Measurements from ENCODE around the gene HINFP.

- TF ChIP-seq, protein P1, sequence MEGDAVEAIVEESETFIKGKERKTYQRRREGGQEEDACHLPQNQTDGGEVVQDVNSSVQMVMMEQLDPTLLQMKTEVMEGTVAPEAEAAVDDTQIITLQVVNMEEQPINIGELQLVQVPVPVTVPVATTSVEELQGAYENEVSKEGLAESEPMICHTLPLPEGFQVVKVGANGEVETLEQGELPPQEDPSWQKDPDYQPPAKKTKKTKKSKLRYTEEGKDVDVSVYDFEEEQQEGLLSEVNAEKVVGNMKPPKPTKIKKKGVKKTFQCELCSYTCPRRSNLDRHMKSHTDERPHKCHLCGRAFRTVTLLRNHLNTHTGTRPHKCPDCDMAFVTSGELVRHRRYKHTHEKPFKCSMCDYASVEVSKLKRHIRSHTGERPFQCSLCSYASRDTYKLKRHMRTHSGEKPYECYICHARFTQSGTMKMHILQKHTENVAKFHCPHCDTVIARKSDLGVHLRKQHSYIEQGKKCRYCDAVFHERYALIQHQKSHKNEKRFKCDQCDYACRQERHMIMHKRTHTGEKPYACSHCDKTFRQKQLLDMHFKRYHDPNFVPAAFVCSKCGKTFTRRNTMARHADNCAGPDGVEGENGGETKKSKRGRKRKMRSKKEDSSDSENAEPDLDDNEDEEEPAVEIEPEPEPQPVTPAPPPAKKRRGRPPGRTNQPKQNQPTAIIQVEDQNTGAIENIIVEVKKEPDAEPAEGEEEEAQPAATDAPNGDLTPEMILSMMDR (IDR thresholded peaks at IDR 0.05), result peak in 6 of 7 experiments; percentile 44 to 62 (median 53)
- TF ChIP-seq POLR2A (IDR thresholded peaks at IDR 0.05), result no peak
These were observed 13.1 kb downstream of the HINFP start for GRCh38 chr11:119134389-119134978.

Data from body of pancreas (tissue), 4 donors.